ENCODE data around the gene HHAT. TPM values are rescaled to one million over a fixed set of nuclear protein-coding genes. Genes with fewer than 3 reads are reported as not detected.

The HHAT gene
- total and polyA plus RNA-seq, 2 donors (not counting 3 experiments of a cell fraction or from before 2014, with no cell fraction given) = 2.4 to 4.3 TPM

- CTCF ChIA-PET = interaction anchor here (1.1 to 3.6 kb wide), 2 partner anchors 8 to 693 kb away, joined by 4 to 24 read pairs; partner anchors contain the start of gene KCNH1
- dilution Hi-C loops (cut with MboI; ENCODE audit: extremely low pct_ligation_motif_present, low sequenced_read_pairs) (no loop called here), intact Hi-C loops (cut with micrococcal nuclease) (no loop called here)
- DNase-seq (ENCODE audit: low read depth, low spot score) (no peak), FAIRE-seq (peak; percentile 12)
- Histone ChIP-seq H4K20me1 (replicated peaks; ENCODE audit: control insufficient read depth, extremely low read depth, insufficient read depth, low read length) (no peaks in the 10 kb centered on the region), H3K4me1 (ENCODE audit: control insufficient read depth, extremely low read depth, insufficient read depth, low read length) (peaks cover 14% of the 10 kb centered on the region), H3K36me3 (ENCODE audit: control insufficient read depth in 2 of 2, extremely low read depth in 1 of 2, insufficient read depth in 2 of 2, low read length in 2 of 2) (no peaks in the 10 kb centered on the region), H3K27me3 (ENCODE audit: control insufficient read depth in 2 of 2, insufficient read depth in 2 of 2, low read length in 2 of 2) (no peaks in the 10 kb centered on the region), H3K9ac (replicated peaks; ENCODE audit: extremely low read depth, insufficient read depth, low read length) (no peak overlapping the region), H3K27ac (ENCODE audit: insufficient read depth, low read depth, low read length) (no peak overlapping the region), H2AFZ (ENCODE audit: low read depth, low read length) (no peak overlapping the region), H3K4me3 (replicated peaks in 1 of 3; ENCODE audit: insufficient read depth in 1 of 3, low read depth in 1 of 3, low read length in 3 of 3) (no peak overlapping the region), H3K9me3 (replicated peaks; ENCODE audit: control insufficient read depth, insufficient read depth, low read length) (no peaks in the 10 kb centered on the region), H3K9me1 (replicated peaks; ENCODE audit: control insufficient read depth, extremely low read depth, insufficient read depth, low read length) (no peaks in the 10 kb centered on the region), H3K4me2 (ENCODE audit: insufficient read depth, low read length) (no peak overlapping the region), H3K79me2 (ENCODE audit: control insufficient read depth, insufficient read depth, low read length) (no peaks in the 10 kb centered on the region)
- TF ChIP-seq MYC (IDR thresholded peaks at IDR 0.05; ENCODE audit: low read depth, low read length) (no peak), POLR2AphosphoS5 (IDR thresholded peaks at IDR 0.05; ENCODE audit: insufficient read depth, low read depth, low read length) (no peak), EZH2 (IDR thresholded peaks at IDR 0.05; ENCODE audit: borderline replicate concordance, low read depth, low read length, severe bottlenecking) (no peak), FOS (IDR thresholded peaks at IDR 0.05; ENCODE audit: borderline replicate concordance, insufficient read depth, low read length) (no peak), MAX (IDR thresholded peaks at IDR 0.05; ENCODE audit: insufficient read depth, insufficient read length) (no peak), JUN (IDR thresholded peaks at IDR 0.05; ENCODE audit: borderline replicate concordance, insufficient read depth, insufficient read length, low read depth) (no peak), CTCF (IDR thresholded peaks at IDR 0.05; ENCODE audit: extremely low read depth in 1 of 2, insufficient read depth in 1 of 2, low read depth in 1 of 2, low read length in 2 of 2) (no peak), GATA2 (IDR thresholded peaks at IDR 0.05; ENCODE audit: insufficient read depth, insufficient read length, low read depth, low read length) (no peak), POLR2A (IDR thresholded peaks at IDR 0.05; ENCODE audit: low read depth, low read length) (no peak)
- POLR2A ChIA-PET = no interaction called here
- BruUV-seq (replicated peaks) = no TSS peak
Measured at GRCh38 chr1:210441028-210441427, 112.3 kb downstream of the HHAT start.
